ENCODE measurements around the gene ZNF385A. TPM values are rescaled to one million over a fixed set of nuclear protein-coding genes. Genes with fewer than 3 reads are reported as not detected.

Gene ZNF385A
- total RNA-seq, 1 experiment from 2014 or later, result 5.9 TPM

DNA sequence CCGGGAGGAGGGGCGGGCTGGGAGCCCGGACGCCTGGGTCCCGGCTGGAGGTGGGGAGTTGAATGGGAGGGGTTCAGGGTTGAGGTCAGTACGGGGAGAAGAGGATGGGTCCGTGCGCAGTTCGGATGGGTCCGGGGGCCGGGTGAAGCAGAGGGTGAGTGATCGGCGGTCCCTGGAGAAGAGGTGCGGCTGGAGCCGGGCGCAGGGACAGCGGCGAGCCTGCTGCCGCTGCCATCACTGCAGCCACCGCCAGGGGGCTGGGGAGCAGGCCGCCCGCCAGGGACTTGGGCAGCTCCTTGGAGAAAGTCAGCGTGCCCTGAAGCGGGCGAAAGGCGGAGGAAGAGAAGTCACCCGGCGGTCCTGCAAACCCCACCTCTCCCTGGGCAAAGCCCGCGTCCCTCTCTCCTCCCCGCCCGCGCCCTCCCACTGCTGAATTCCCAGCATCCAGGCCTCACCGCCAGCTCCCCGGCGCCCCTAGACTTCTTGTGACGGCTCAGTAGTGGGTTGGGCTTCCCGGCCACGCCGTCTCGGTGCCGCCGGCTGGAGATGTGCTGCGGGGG is 14.3 kb downstream of the ZNF385A start:
- intact Hi-C loops (cut with micrococcal nuclease; ENCODE audit: unreplicated experiment), result no loop called here
- ChIA-PET POLR2A (interaction anchor here (0.6 kb wide), 1 partner anchor 67 kb away, joined by 4 read pairs; no protein-coding TSS in a partner anchor), CTCF (interaction anchor here (0.5 to 2.0 kb wide), 12 partner anchors 9 to 363 kb away, joined by 3 to 26 read pairs (median 4); partner anchors contain the start of genes COPZ1 and ZNF385A)
- BruUV-seq (replicated peaks), result no TSS peak
- no peaks in the 10 kb centered on the region for H3K36me3 ChIP-seq (ENCODE audit: control insufficient read depth, insufficient read depth, low read length)
- in situ Hi-C loops (cut with HindIII; ENCODE audit: low pct_unique_long_range_greater_than_20kb, low sequenced_read_pairs), result no loop called here
- H3K4me3 ChIP-seq (ENCODE audit: low read depth in 2 of 2, low read length in 2 of 2), result peak overlapping the region; percentile 42 to 75
- H3K27ac ChIP-seq (ENCODE audit: low read length), result peak overlapping the region; percentile 44; the same call in 1 of the 2 replicates
- ATAC-seq (peak; percentile 88), DNase-seq (ENCODE audit: low read depth, low spot score) (no peak)
- H3K9me3 ChIP-seq (ENCODE audit: control insufficient read depth, insufficient read depth, low read depth, low read length), result no peaks in the 10 kb centered on the region
- TF ChIP-seq POLR2AphosphoS5 (IDR thresholded peaks at IDR 0.05; ENCODE audit: low read depth, low read length), result peak; percentile 24; the same call in 1 of the 2 replicates
- TF ChIP-seq, protein P1, sequence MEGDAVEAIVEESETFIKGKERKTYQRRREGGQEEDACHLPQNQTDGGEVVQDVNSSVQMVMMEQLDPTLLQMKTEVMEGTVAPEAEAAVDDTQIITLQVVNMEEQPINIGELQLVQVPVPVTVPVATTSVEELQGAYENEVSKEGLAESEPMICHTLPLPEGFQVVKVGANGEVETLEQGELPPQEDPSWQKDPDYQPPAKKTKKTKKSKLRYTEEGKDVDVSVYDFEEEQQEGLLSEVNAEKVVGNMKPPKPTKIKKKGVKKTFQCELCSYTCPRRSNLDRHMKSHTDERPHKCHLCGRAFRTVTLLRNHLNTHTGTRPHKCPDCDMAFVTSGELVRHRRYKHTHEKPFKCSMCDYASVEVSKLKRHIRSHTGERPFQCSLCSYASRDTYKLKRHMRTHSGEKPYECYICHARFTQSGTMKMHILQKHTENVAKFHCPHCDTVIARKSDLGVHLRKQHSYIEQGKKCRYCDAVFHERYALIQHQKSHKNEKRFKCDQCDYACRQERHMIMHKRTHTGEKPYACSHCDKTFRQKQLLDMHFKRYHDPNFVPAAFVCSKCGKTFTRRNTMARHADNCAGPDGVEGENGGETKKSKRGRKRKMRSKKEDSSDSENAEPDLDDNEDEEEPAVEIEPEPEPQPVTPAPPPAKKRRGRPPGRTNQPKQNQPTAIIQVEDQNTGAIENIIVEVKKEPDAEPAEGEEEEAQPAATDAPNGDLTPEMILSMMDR (IDR thresholded peaks at IDR 0.05), result peak; percentile 96
- TF ChIP-seq TCF7L2 (IDR thresholded peaks at IDR 0.05; ENCODE audit: low read depth, low read length), result no peak; the same call in 1 of the 2 replicates
- peak; percentile 61; the same call in 1 of the 2 replicates for TF ChIP-seq SIN3A (IDR thresholded peaks at IDR 0.05; ENCODE audit: borderline replicate concordance, insufficient read depth, low read depth, low read length)
- TF ChIP-seq, protein P2, sequence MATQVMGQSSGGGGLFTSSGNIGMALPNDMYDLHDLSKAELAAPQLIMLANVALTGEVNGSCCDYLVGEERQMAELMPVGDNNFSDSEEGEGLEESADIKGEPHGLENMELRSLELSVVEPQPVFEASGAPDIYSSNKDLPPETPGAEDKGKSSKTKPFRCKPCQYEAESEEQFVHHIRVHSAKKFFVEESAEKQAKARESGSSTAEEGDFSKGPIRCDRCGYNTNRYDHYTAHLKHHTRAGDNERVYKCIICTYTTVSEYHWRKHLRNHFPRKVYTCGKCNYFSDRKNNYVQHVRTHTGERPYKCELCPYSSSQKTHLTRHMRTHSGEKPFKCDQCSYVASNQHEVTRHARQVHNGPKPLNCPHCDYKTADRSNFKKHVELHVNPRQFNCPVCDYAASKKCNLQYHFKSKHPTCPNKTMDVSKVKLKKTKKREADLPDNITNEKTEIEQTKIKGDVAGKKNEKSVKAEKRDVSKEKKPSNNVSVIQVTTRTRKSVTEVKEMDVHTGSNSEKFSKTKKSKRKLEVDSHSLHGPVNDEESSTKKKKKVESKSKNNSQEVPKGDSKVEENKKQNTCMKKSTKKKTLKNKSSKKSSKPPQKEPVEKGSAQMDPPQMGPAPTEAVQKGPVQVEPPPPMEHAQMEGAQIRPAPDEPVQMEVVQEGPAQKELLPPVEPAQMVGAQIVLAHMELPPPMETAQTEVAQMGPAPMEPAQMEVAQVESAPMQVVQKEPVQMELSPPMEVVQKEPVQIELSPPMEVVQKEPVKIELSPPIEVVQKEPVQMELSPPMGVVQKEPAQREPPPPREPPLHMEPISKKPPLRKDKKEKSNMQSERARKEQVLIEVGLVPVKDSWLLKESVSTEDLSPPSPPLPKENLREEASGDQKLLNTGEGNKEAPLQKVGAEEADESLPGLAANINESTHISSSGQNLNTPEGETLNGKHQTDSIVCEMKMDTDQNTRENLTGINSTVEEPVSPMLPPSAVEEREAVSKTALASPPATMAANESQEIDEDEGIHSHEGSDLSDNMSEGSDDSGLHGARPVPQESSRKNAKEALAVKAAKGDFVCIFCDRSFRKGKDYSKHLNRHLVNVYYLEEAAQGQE (IDR thresholded peaks at IDR 0.05; ENCODE audit: insufficient read depth in 1 of 2, low read depth in 2 of 2, low read length in 1 of 2), result peak in 1 of 2 experiments; percentile 38; a peak in 1 of 4 replicates
- H3K4me1 ChIP-seq (ENCODE audit: control insufficient read depth, insufficient read depth, low read length), result no peaks in the 10 kb centered on the region; the same call in 1 of the 2 replicates
- H3K27me3 ChIP-seq (ENCODE audit: control insufficient read depth, insufficient read depth, low read length), result no peaks in the 10 kb centered on the region

DNA sequence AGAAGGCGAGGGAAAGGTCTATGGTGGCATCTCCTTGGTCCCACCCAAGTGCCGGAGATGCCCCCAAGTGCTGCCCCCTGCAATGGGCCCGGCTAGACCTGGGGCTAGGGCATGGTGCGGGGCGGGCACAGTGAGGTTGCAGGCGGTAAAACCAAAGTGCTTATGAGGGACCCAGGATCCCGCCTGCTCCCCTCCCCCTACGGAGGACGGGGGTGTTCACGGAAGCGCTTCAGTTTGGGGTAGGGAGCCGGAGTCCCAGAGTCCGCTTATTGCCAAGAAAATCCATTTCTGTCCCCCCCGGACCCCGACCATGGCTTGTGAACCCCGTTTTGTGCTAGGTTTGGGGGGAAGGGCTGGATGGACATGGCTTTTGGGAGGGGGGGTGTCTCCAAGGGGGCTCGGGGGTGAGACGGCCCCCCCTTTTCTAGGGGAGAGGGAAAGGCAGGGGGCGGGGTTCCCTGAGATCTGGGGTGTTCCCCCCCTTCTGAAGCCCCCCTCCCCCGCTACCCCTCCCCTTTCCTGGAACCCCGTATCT is 14.9 kb downstream of the ZNF385A start:
- Histone ChIP-seq H3K27me3 (ENCODE audit: control insufficient read depth, insufficient read depth, low read length) (no peaks in the 10 kb centered on the region), H3K36me3 (ENCODE audit: control insufficient read depth, insufficient read depth, low read length) (no peaks in the 10 kb centered on the region), H3K9me3 (ENCODE audit: control insufficient read depth, insufficient read depth, low read depth, low read length) (no peaks in the 10 kb centered on the region), H3K27ac (ENCODE audit: low read length) (peak overlapping the region; percentile 1; the same call in 1 of the 2 replicates), H3K4me3 (ENCODE audit: low read depth in 2 of 2, low read length in 2 of 2) (peak overlapping the region; percentile 42 to 75), H3K4me1 (ENCODE audit: control insufficient read depth, insufficient read depth, low read length) (no peaks in the 10 kb centered on the region; the same call in 1 of the 2 replicates)
- ChIA-PET POLR2A (no interaction called here), CTCF (interaction anchor here (0.5 to 2.0 kb wide), 7 partner anchors 10 to 150 kb away, joined by 3 to 26 read pairs (median 4); partner anchors contain the start of genes COPZ1 and ZNF385A)
- in situ Hi-C loops (cut with HindIII; ENCODE audit: low pct_unique_long_range_greater_than_20kb, low sequenced_read_pairs), result no loop called here
- peak; percentile 43 for ATAC-seq
- intact Hi-C loops (cut with micrococcal nuclease; ENCODE audit: unreplicated experiment), result no loop called here
- TF ChIP-seq TCF7L2 (IDR thresholded peaks at IDR 0.05; ENCODE audit: low read depth, low read length) (no peak), POLR2AphosphoS5 (IDR thresholded peaks at IDR 0.05; ENCODE audit: low read depth, low read length) (no peak), SIN3A (IDR thresholded peaks at IDR 0.05; ENCODE audit: borderline replicate concordance, insufficient read depth, low read depth, low read length) (no peak)
- TF ChIP-seq, protein P1 (IDR thresholded peaks at IDR 0.05), result no peak
- TF ChIP-seq, protein P2 (IDR thresholded peaks at IDR 0.05; ENCODE audit: insufficient read depth in 1 of 2, low read depth in 2 of 2, low read length in 1 of 2), result no peak
- DNase-seq (ENCODE audit: low read depth, low spot score), result no peak
- BruUV-seq (replicated peaks), result no TSS peak

All from Panc1 (cell line).